Gastrocnemius medialis (tissue), 4 donors: ENCODE measurements around the gene ACP7. TPM values are rescaled to one million over a fixed set of nuclear protein-coding genes. Genes with fewer than 3 reads are reported as not detected.

ENCODE experiments used
- ATAC-seq, 2 donors: fragments of 150-250 bp; one replicate each; pipeline ENCODE4 v1.9.1; 2016
- DNase-seq, 2 donors: peaks; one replicate each; pipeline ENCODE4 v3.0.0-alpha.2; 2019
- H3K27ac ChIP-seq, 4 donors: fragments of 200-600 bp; sonication (generic); 1 replicate in 1 of 4; 2 replicates in 3 of 4; pipeline ENCODE4 v1.5.1; 2016 to 2018; ENCODE audit warnings: mild to moderate bottlenecking in 2 of 4, moderate library complexity in 1 of 4
- H3K27me3 ChIP-seq, 3 donors: fragments of 200-600 bp; sonication (generic) in 2 of 3; 1 replicate in 1 of 3; 2 replicates in 2 of 3; pipeline versions ENCODE4 v1.5.1 to v1.6.0; 2016 to 2019; ENCODE audit warnings: mild to moderate bottlenecking in 1 of 3, moderate library complexity in 1 of 3
- H3K36me3 ChIP-seq, 2 donors: fragments of 200-600 bp; sonication (generic) in 1 of 2; one replicate each; pipeline ENCODE4 v1.5.1; 2017 to 2018
- H3K4me1 ChIP-seq, 2 donors: fragments of 200-600 bp; sonication (generic) in 1 of 2; one replicate each; pipeline ENCODE4 v1.5.1; 2016 to 2017; ENCODE audit warnings: mild to moderate bottlenecking in 2 of 2
- H3K4me3 ChIP-seq, 4 donors: fragments of 200-600 bp; sonication (generic) in 3 of 4; 1 replicate in 1 of 4; 2 replicates in 3 of 4; pipeline ENCODE4 v1.5.1; 2016 to 2019; ENCODE audit warnings: mild to moderate bottlenecking in 2 of 4
- H3K9me3 ChIP-seq, 3 donors: fragments of 200-600 bp; sonication (generic) in 2 of 3; 1 replicate in 1 of 3; 2 replicates in 2 of 3; pipeline ENCODE4 v1.5.1; 2016 to 2019
- CTCF ChIP-seq, 5 experiments: fragments of 450-650 bp in 3 of 5; fragments of 200-600 bp in 2 of 5; sonication (generic) in 2 of 5; IDR thresholded peaks in 4 of 5; conservative IDR thresholded peaks in 1 of 5; 1 replicate in 4 of 5; 2 replicates in 1 of 5; pipeline ENCODE4 v1.5.1; 2016 to 2019; ENCODE audit warnings: antibody characterized with exemption in 5 of 5, mild to moderate bottlenecking in 3 of 5, moderate library complexity in 3 of 5
- POLR2A ChIP-seq, 2 donors: fragments of 450-650 bp; IDR thresholded peaks; one replicate each; pipeline ENCODE4 v1.6.1; 2017; ENCODE audit warnings: antibody characterized with exemption in 2 of 2, mild to moderate bottlenecking in 2 of 2, moderate library complexity in 2 of 2
- in situ Hi-C, 4 donors: fragments of 200-750 bp; cut with MboI; loops; one replicate each; pipeline versions ENCODE4 v1.15.0 to v1.8.0; 2017; ENCODE audit warnings: low sequenced_read_pairs in 4 of 4
- intact Hi-C: fragments of 100-400 bp; cut with DNase I; formaldehyde crosslinking; loops from one replicate; pipeline ENCODE4 v1.15.1; 2023; ENCODE audit warnings: low total_unique reads
- total RNA-seq, 4 donors: library from RNA; depleted of rRNA; stranded (reverse); fragments of >200 nt; gene quantifications; one replicate each; pipeline versions ENCODE4 v1.1.0 to v1.2.3, GENCODE V29; 2016

Gene ACP7
- total RNA-seq, 4 donors from 2014 or later = not detected

DNA sequence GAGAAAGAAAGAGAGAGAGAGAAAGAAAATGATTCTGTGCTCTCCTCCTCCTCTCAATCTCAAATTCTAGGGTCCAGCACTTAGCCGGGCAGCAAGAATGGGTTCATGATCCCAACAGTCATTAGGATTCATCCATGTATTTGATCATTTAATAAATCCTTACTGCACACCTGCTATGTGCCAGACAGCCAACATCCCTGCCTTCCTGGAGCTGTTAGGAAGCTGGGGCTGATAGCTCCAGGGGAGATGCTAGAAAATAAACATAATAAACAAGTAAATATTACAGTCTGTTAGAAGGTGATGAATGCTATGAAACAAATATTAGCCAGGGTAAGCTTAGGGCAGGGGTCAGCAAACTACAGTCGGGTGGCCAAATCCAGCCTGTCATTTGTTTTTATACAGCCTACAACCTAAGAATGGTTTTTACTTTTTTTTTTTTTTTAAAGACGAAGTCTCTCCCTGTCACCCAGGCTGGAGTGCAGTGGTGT lies 9.9 kb upstream of the ACP7 start:
- DNase-seq = no peak
- Histone ChIP-seq H3K27ac (no peak overlapping the region), H3K9me3 (no peaks in the 10 kb centered on the region), H3K4me3 (no peak overlapping the region), H3K4me1 (no peaks in the 10 kb centered on the region), H3K36me3 (no peaks in the 10 kb centered on the region), H3K27me3 (peaks cover 0 to 9% (median 6%) of the 10 kb centered on the region in 3 donors)
- intact Hi-C loops = no loop called here
- no peak for ATAC-seq
- no peak for TF ChIP-seq POLR2A (IDR thresholded peaks at IDR 0.05)
- no peak for TF ChIP-seq CTCF (IDR thresholded peaks at IDR 0.05 in 4 of 5, conservative IDR thresholded peaks at IDR 0.05 in 1 of 5)
- in situ Hi-C loops = no loop called here

GRCh38 chr19:39074942-39075341 lies 9.2 kb upstream of the ACP7 start:
- Histone ChIP-seq H3K4me3 (no peak overlapping the region), H3K27ac (no peak overlapping the region), H3K9me3 (no peaks in the 10 kb centered on the region), H3K27me3 (peaks cover 0 to 11% (median 6%) of the 10 kb centered on the region in 3 donors), H3K4me1 (no peaks in the 10 kb centered on the region), H3K36me3 (no peaks in the 10 kb centered on the region)
- ATAC-seq (no peak), DNase-seq (no peak)
- TF ChIP-seq POLR2A (IDR thresholded peaks at IDR 0.05) (no peak), CTCF (IDR thresholded peaks at IDR 0.05 in 4 of 5, conservative IDR thresholded peaks at IDR 0.05 in 1 of 5) (no peak)
- in situ Hi-C loops (no loop called here), intact Hi-C loops (no loop called here)

- DNase-seq (no peak), ATAC-seq (no peak)
- no peaks in the 10 kb centered on the region for H3K9me3 ChIP-seq
- H3K4me1 ChIP-seq = no peaks in the 10 kb centered on the region
- H3K4me3 ChIP-seq = no peak overlapping the region
- in situ Hi-C loops = no loop called here
- H3K27ac ChIP-seq = no peak overlapping the region
- peaks cover 1 to 20% (median 12%) of the 10 kb centered on the region in 3 donors for H3K27me3 ChIP-seq
- TF ChIP-seq CTCF (IDR thresholded peaks at IDR 0.05 in 4 of 5, conservative IDR thresholded peaks at IDR 0.05 in 1 of 5) (no peak), POLR2A (IDR thresholded peaks at IDR 0.05) (no peak)
- intact Hi-C loops = no loop called here
- no peaks in the 10 kb centered on the region for H3K36me3 ChIP-seq
Measured at GRCh38 chr19:39077323-39077722, 6.8 kb upstream of the ACP7 start.

- ATAC-seq = no peak
- Histone ChIP-seq H3K27ac (no peak overlapping the region), H3K4me1 (no peaks in the 10 kb centered on the region), H3K4me3 (no peak overlapping the region), H3K9me3 (no peaks in the 10 kb centered on the region), H3K36me3 (no peaks in the 10 kb centered on the region), H3K27me3 (peaks cover 14 to 33% (median 23%) of the 10 kb centered on the region in 3 donors)
- TF ChIP-seq POLR2A (IDR thresholded peaks at IDR 0.05) (no peak), CTCF (IDR thresholded peaks at IDR 0.05 in 4 of 5, conservative IDR thresholded peaks at IDR 0.05 in 1 of 5) (no peak)
- no peak for DNase-seq
- in situ Hi-C loops = no loop called here
- intact Hi-C loops = no loop called here
Measured at GRCh38 chr19:39078436-39079200, 5.5 kb upstream of the ACP7 start.
